GM06990 (cell line): ENCODE data around the gene PDCL2.

Source experiments
- DNase-seq: peaks from one replicate; pipeline ENCODE4 v3.0.0-alpha.2; 2011; ENCODE audit not compliant: insufficient read length; ENCODE audit errors: extremely low read depth
- H3K27me3 ChIP-seq: replicated peaks from 2 replicates; pipeline ENCODE4 v1.6.0; 2011; ENCODE audit warnings: low read length; ENCODE audit not compliant: control insufficient read depth, insufficient read depth
- H3K36me3 ChIP-seq: 2 replicates; pipeline ENCODE4 v1.5.1; 2011; ENCODE audit warnings: low read length; ENCODE audit not compliant: control insufficient read depth, insufficient read depth
- H3K4me3 ChIP-seq: replicated peaks from 2 replicates; pipeline ENCODE4 v1.5.1; 2011; ENCODE audit warnings: low read depth, mild to moderate bottlenecking, control low read depth, low read length
- TF ChIP-seq, protein P1 (sequence below): IDR thresholded peaks from 2 replicates; pipeline ENCODE4 v1.5.1; 2011; ENCODE audit warnings: low read length, control low read depth, mild to moderate bottlenecking, inconsistent platforms; ENCODE audit not compliant: insufficient read depth, poor library complexity, severe bottlenecking

PDCL2 gene

GRCh38 chr4:55507612-55508011, 84.4 kb downstream of the PDCL2 start:
- Histone ChIP-seq H3K4me3 (no peak overlapping the region), H3K36me3 (no peaks in the 10 kb centered on the region; the same call in 1 of the 2 replicates), H3K27me3 (no peaks in the 10 kb centered on the region)
- TF ChIP-seq, protein P1, sequence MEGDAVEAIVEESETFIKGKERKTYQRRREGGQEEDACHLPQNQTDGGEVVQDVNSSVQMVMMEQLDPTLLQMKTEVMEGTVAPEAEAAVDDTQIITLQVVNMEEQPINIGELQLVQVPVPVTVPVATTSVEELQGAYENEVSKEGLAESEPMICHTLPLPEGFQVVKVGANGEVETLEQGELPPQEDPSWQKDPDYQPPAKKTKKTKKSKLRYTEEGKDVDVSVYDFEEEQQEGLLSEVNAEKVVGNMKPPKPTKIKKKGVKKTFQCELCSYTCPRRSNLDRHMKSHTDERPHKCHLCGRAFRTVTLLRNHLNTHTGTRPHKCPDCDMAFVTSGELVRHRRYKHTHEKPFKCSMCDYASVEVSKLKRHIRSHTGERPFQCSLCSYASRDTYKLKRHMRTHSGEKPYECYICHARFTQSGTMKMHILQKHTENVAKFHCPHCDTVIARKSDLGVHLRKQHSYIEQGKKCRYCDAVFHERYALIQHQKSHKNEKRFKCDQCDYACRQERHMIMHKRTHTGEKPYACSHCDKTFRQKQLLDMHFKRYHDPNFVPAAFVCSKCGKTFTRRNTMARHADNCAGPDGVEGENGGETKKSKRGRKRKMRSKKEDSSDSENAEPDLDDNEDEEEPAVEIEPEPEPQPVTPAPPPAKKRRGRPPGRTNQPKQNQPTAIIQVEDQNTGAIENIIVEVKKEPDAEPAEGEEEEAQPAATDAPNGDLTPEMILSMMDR: no peak
- no peak for DNase-seq
